AG04450 (cell line): Measurements from ENCODE around the gene TMEM117. TPM values are rescaled to one million over a fixed set of nuclear protein-coding genes. Genes with fewer than 3 reads are reported as not detected.

Source experiments
- CTCF ChIA-PET: fragments of 300-600, 350-600 bp; formaldehyde crosslinking; extraction: SDS; loops from one replicate; lab custom pipeline; 2022; ENCODE audit warnings: antibody characterized with exemption, inconsistent platforms; lab: Charles Lee
- POLR2A ChIA-PET: fragments of 350-600 bp; formaldehyde crosslinking; extraction: SDS; loops from one replicate; lab custom pipeline; 2021; ENCODE audit warnings: antibody characterized with exemption, inconsistent platforms; lab: Yijun Ruan, JAX
- DNase-seq: peaks from one replicate; pipeline ENCODE4 v3.0.0-alpha.2; 2011; ENCODE audit warnings: low read depth, low spot score
- H3K27ac ChIP-seq: one replicate; pipeline ENCODE4 v1.5.1; 2012; ENCODE audit warnings: low read depth, low read length, control low read depth
- H3K27me3 ChIP-seq: one replicate; pipeline ENCODE4 v1.6.0; 2012; ENCODE audit warnings: low read length; ENCODE audit not compliant: control insufficient read depth, insufficient read depth
- H3K4me3 ChIP-seq: 2 replicates; pipeline ENCODE4 v1.5.1; 2011; ENCODE audit warnings: mild to moderate bottlenecking, low read depth, low read length, control low read depth
- H3K9me3 ChIP-seq: 2 replicates; pipeline ENCODE4 v1.5.1; 2012; ENCODE audit warnings: low read length; ENCODE audit not compliant: control insufficient read depth, insufficient read depth
- CTCF ChIP-seq: IDR thresholded peaks from 2 replicates; pipeline ENCODE4 v1.5.1; 2011; ENCODE audit warnings: low read depth, low read length, control low read depth, inconsistent platforms
- polyA plus RNA-seq: library from polyadenylated mRNA; depleted of rRNA; stranded (reverse); fragments of >200 nt; gene quantifications from 2 replicates; pipeline ENCODE4 v1.2.3, GENCODE V29; 2011

Gene TMEM117
- polyA plus RNA-seq, 1 experiment, result 11.3 TPM

DNA sequence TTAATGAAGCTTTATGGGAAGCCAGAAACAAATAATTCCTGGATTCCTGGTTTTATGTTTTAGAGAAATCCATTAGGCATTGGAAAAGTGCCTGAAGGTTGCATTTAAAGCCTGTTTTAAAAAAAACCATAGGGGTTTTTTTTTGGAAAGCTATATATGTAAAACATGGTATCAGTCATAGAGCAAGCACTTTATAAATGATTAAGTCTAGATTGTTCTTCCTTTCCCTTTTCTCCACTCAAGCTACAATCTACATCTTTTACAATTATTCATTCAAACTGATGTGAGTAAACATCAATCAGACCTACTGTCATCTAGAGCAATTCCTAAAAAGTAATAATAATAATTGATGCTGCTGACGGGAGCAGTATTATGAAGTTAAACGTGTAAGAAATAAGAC is 500.7 kb downstream of the TMEM117 start:
- CTCF ChIA-PET, result interaction anchor here (1.3 kb wide), 1 partner anchor 19 kb away, joined by 3 read pairs; no protein-coding TSS in a partner anchor
- DNase-seq, result no peak
- Histone ChIP-seq H3K4me3 (no peak overlapping the region), H3K27me3 (no peaks in the 10 kb centered on the region), H3K27ac (no peak overlapping the region), H3K9me3 (no peaks in the 10 kb centered on the region)
- no peak for TF ChIP-seq CTCF
- POLR2A ChIA-PET, result no interaction called here

DNA sequence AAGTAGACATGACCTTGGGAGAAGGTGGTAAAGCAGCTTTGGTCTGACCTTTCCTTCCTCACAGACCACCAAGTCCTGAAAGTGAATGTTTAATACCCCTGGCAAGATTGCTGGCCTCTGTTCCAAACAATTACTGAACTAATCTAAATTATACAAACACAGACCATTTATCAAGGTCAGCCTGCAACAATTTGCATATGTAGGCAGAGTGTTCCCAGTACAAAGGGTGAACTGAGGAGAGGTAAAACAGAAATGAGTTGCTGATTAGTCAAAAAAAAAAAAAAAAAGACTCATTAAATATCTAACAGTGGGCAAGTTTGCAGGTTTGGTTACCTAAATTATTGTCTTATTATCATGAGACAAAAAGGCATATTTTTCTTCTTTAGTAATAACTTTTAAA is 506.5 kb downstream of the TMEM117 start:
- H3K9me3 ChIP-seq, result no peaks in the 10 kb centered on the region
- no peak overlapping the region for H3K4me3 ChIP-seq
- ChIA-PET POLR2A (no interaction called here), CTCF (no interaction called here)
- DNase-seq, result no peak
- H3K27me3 ChIP-seq, result no peaks in the 10 kb centered on the region
- TF ChIP-seq CTCF, result no peak
- no peak overlapping the region for H3K27ac ChIP-seq

GRCh38 chr12:44347145-44347544 is 511.3 kb downstream of the TMEM117 start:
- Histone ChIP-seq H3K27ac (no peak overlapping the region), H3K4me3 (no peak overlapping the region), H3K9me3 (no peaks in the 10 kb centered on the region), H3K27me3 (no peaks in the 10 kb centered on the region)
- no peak for TF ChIP-seq CTCF
- ChIA-PET POLR2A (no interaction called here), CTCF (interaction anchor here (0.6 kb wide), 1 partner anchor 14 kb away, joined by 5 read pairs; no protein-coding TSS in a partner anchor)
- DNase-seq, result no peak

GRCh38 chr12:44357494-44357893 is 521.6 kb downstream of the TMEM117 start:
- no peaks in the 10 kb centered on the region for H3K9me3 ChIP-seq
- no peaks in the 10 kb centered on the region for H3K27me3 ChIP-seq
- no peak overlapping the region for H3K4me3 ChIP-seq
- no peak for DNase-seq
- TF ChIP-seq CTCF, result no peak
- CTCF ChIA-PET, result no interaction called here
- no peak overlapping the region for H3K27ac ChIP-seq
- POLR2A ChIA-PET, result no interaction called here

GRCh38 chr12:44358636-44359035 is 522.8 kb downstream of the TMEM117 start:
- H3K27me3 ChIP-seq, result no peaks in the 10 kb centered on the region
- H3K27ac ChIP-seq, result no peak overlapping the region
- ChIA-PET CTCF (no interaction called here), POLR2A (no interaction called here)
- TF ChIP-seq CTCF, result no peak
- no peak overlapping the region for H3K4me3 ChIP-seq
- no peak for DNase-seq
- no peaks in the 10 kb centered on the region for H3K9me3 ChIP-seq
